ENCODE data around the gene SESTD1. TPM values are rescaled to one million over a fixed set of nuclear protein-coding genes. Genes with fewer than 3 reads are reported as not detected.

Gene SESTD1
- total and polyA plus RNA-seq, 2 of the 4 experiments (the other 2 are of a cell fraction), result 8.4 to 12.7 TPM

GRCh38 chr2:179191110-179191509 lies 73.5 kb downstream of the SESTD1 start:
- Histone ChIP-seq H3K4me1 (ENCODE audit: control insufficient read depth, insufficient read depth, low read length) (0 out of 2 replicates have a peak, but pooled peaks cover 2% of the 10 kb centered on the region), H2BK20ac (ENCODE audit: low read depth, low read length) (no peak overlapping the region), H2BK120ac (ENCODE audit: low read depth, low read length) (no peak overlapping the region), H3K9me1 (ENCODE audit: insufficient read depth, low read length) (no peaks in the 10 kb centered on the region), H3K79me1 (ENCODE audit: low read depth in 1 of 2, low read length in 2 of 2) (peaks cover 29% of the 10 kb centered on the region in 2 experiments), H3K4me2 (ENCODE audit: low read depth, low read length) (no peak overlapping the region), H3K56ac (ENCODE audit: extremely low read depth, insufficient read depth, low read length) (no peak overlapping the region), H3K27me3 (ENCODE audit: control insufficient read depth, insufficient read depth, low read length) (no peaks in the 10 kb centered on the region), H3K27ac (ENCODE audit: insufficient read depth, low read length) (no peak overlapping the region), H4K8ac (ENCODE audit: low read depth in 2 of 2, low read length in 2 of 2) (no peak overlapping the region), H3K18ac (ENCODE audit: low read depth, low read length) (no peak overlapping the region), H4K20me1 (ENCODE audit: insufficient read depth, low read length) (no peaks in the 10 kb centered on the region), H2BK5ac (ENCODE audit: low read depth, low read length, poor library complexity, severe bottlenecking) (no peak overlapping the region), H3K14ac (replicated peaks; ENCODE audit: low read depth, low read length) (no peak overlapping the region), H4K5ac (ENCODE audit: low read depth, low read length) (no peak overlapping the region), H2BK15ac (ENCODE audit: low read depth, low read length) (no peak overlapping the region), H3K9me3 (ENCODE audit: control insufficient read depth, insufficient read depth, low read length) (no peaks in the 10 kb centered on the region), H2AK5ac (ENCODE audit: low read depth, low read length) (no peak overlapping the region), H3K23ac (ENCODE audit: low read depth, low read length) (no peak overlapping the region), H2AFZ (replicated peaks; ENCODE audit: low read length, poor library complexity) (no peak overlapping the region), H3K9ac (ENCODE audit: low read depth, low read length) (no peak overlapping the region), H3K4ac (ENCODE audit: low read depth, low read length) (no peak overlapping the region), H3K4me3 (ENCODE audit: insufficient read depth, low read depth, low read length) (no peak overlapping the region), H4K91ac (ENCODE audit: insufficient read depth, low read depth, low read length) (no peak overlapping the region), H2AK9ac (replicated peaks; ENCODE audit: low read depth, low read length, poor library complexity) (no peak overlapping the region), H3K36me3 (ENCODE audit: control insufficient read depth, insufficient read depth, low read length) (0 out of 2 replicates have a peak, but pooled peaks cover 1% of the 10 kb centered on the region)
- no TSS peak for BruUV-seq (replicated peaks)
- dilution Hi-C loops (cut with HindIII; ENCODE audit: low sequenced_read_pairs, unreplicated experiment), result no loop called here
- TF ChIP-seq POLR2A (IDR thresholded peaks at IDR 0.05; ENCODE audit: low read depth, low read length), result no peak
- no peak for TF ChIP-seq BHLHE40 (IDR thresholded peaks at IDR 0.05; ENCODE audit: low read depth, low read length)
- no peak for TF ChIP-seq NFE2L2 (IDR thresholded peaks at IDR 0.05; ENCODE audit: low read depth, low read length)
- TF ChIP-seq MXI1 (IDR thresholded peaks at IDR 0.05; ENCODE audit: borderline replicate concordance, low read depth, low read length), result no peak
- TF ChIP-seq RFX5 (IDR thresholded peaks at IDR 0.05; ENCODE audit: low read depth, low read length), result no peak
- TF ChIP-seq RAD21 (IDR thresholded peaks at IDR 0.05; ENCODE audit: low read length), result no peak
- no peak for TF ChIP-seq MAZ (IDR thresholded peaks at IDR 0.05; ENCODE audit: borderline replicate concordance, low read depth, low read length)
- TF ChIP-seq FOS (IDR thresholded peaks at IDR 0.05; ENCODE audit: low read depth, low read length), result no peak
- no peak for TF ChIP-seq ELK1 (IDR thresholded peaks at IDR 0.05; ENCODE audit: borderline replicate concordance, low read depth, low read length)
- DNase-seq (no peak), ATAC-seq (ENCODE audit: low read depth) (no peak)
- in situ Hi-C loops (cut with MboI; ENCODE audit: low sequenced_read_pairs), result no loop called here
- intact Hi-C loops (cut with micrococcal nuclease), result no loop called here
- WGBS, 2 experiments (ENCODE audit: extremely low coverage in 2 of 2, insufficient read length in 1 of 2), result no CpG with 5 or more reads among the region's 2 CpGs
- ChIA-PET POLR2A (ENCODE audit: unreplicated experiment) (no interaction called here), CTCF (no interaction called here)
